Right ventricle myocardium inferior (tissue), 1 donor: ENCODE results near the gene MLLT11. TPM values are rescaled to one million over a fixed set of nuclear protein-coding genes. Genes with fewer than 3 reads are reported as not detected.

Experiments
- ATAC-seq: fragments of 200-7000 bp; cut with Tn5 transposase; one replicate; pipeline ENCODE4 v1.9.1; 2020; ENCODE audit warnings: mild to moderate bottlenecking, moderate library complexity
- DNase-seq: peaks from one replicate; pipeline ENCODE4 v3.0.0; 2021; ENCODE audit errors: missing footprints
- intact Hi-C: fragments of 100-400 bp; cut with DNase I; formaldehyde crosslinking; loops from one replicate; pipeline ENCODE4 v1.11.0; 2022
- long read RNA-seq: library from polyadenylated mRNA; unstranded; transcript quantifications from one replicate; pipeline ENCODE4 v2.0.0, GENCODE V29; 2021
- total RNA-seq: library from RNA; stranded (reverse); fragmentation: NEBNext Ultra II Directional; extraction: Animal tissue kit (Norgen Biotek cat#: 25700); gene quantifications from one replicate; pipeline ENCODE4 v1.2.1, GENCODE V29; 2021
- donor health status: DM: no; HTN: yes; CAD: no; lungs with severe emphysema.

Gene MLLT11
- 4.9 TPM for total RNA-seq
- long read RNA-seq, full-length matches to known transcripts: 9 of 10 reads
- long read RNA-seq, partial matches to known transcripts: 0 of 10 reads
- long read RNA-seq, other reads (novel, unspliced or antisense): 1 of 10 reads

- peak; percentile 45 for ATAC-seq
- intact Hi-C loops: no loop called here
- DNase-seq: no peak
Observed at GRCh38 chr1:151060007-151060656, at the start of gene MLLT11. Gene MLLT11 (plus strand): TSS chr1:151060397. CDS start chr1:151067225, 6,828 bp downstream.

GRCh38 chr1:151011154-151011850, 48.9 kb upstream of the MLLT11 start:
- intact Hi-C loops: no loop called here
- no peak for DNase-seq
- no peak for ATAC-seq

- peak; percentile 55 for ATAC-seq
- DNase-seq: no peak
- intact Hi-C loops: loop anchor here (1.0 kb wide), 1 partner anchor 9 kb away; no protein-coding TSS in a partner anchor
Observed at GRCh38 chr1:151012684-151013471, 47.3 kb upstream of the MLLT11 start.

GRCh38 chr1:151013518-151013917, 46.7 kb upstream of the MLLT11 start:
- intact Hi-C loops: loop anchor here (1.0 kb wide), 1 partner anchor 9 kb away; no protein-coding TSS in a partner anchor
- DNase-seq (no peak), ATAC-seq (peak; percentile 85)

- peak; percentile 84 for DNase-seq
- intact Hi-C loops: loop anchor here (2.0 to 5.0 kb wide), 2 partner anchors 46 to 123 kb away; partner anchors contain the start of genes GABPB2 and SEMA6C
- peak; percentile 82 for ATAC-seq
Observed at GRCh38 chr1:151024540-151025146, 35.6 kb upstream of the MLLT11 start.

GRCh38 chr1:151026460-151026859, 33.7 kb upstream of the MLLT11 start:
- no peak for ATAC-seq
- intact Hi-C loops: no loop called here

GRCh38 chr1:151032164-151032563, 28.0 kb upstream of the MLLT11 start:
- no peak for DNase-seq
- no peak for ATAC-seq
- intact Hi-C loops: no loop called here

More at GRCh38 chr1:151026460-151026859, 33.7 kb upstream of the MLLT11 start:
- no peak for DNase-seq

- DNase-seq (no peak), ATAC-seq (no peak)
- intact Hi-C loops: no loop called here
Observed at GRCh38 chr1:151035167-151035566, 25.0 kb upstream of the MLLT11 start.

GRCh38 chr1:151036356-151036755, 23.8 kb upstream of the MLLT11 start, which contains the start of gene BNIPL:
Gene BNIPL (plus strand): TSS chr1:151036586. CDS start chr1:151036726, 140 bp downstream.
- ATAC-seq (no peak), DNase-seq (no peak)
- intact Hi-C loops: no loop called here

GRCh38 chr1:151037032-151037431, 23.2 kb upstream of the MLLT11 start:
- DNase-seq: no peak
- intact Hi-C loops: no loop called here
- ATAC-seq: no peak

GRCh38 chr1:151039521-151039920, 20.7 kb upstream of the MLLT11 start:
- DNase-seq (no peak), ATAC-seq (no peak)
- intact Hi-C loops: no loop called here

GRCh38 chr1:151043163-151043562, 17.0 kb upstream of the MLLT11 start:
- ATAC-seq (no peak), DNase-seq (no peak)
- intact Hi-C loops: no loop called here

GRCh38 chr1:151047591-151047924, 12.6 kb upstream of the MLLT11 start, which contains the start of gene C1orf56:
Gene C1orf56 (plus strand): TSS chr1:151047751. CDS start chr1:151047848, 97 bp downstream.
- peak; percentile 85 for DNase-seq
- intact Hi-C loops: no loop called here
- ATAC-seq: peak; percentile 86

- ATAC-seq (peak; percentile 79), DNase-seq (peak; percentile 81)
- intact Hi-C loops: no loop called here
Observed at GRCh38 chr1:151047925-151048644, 12.1 kb upstream of the MLLT11 start.

GRCh38 chr1:151048645-151049032, 11.6 kb upstream of the MLLT11 start:
- intact Hi-C loops: no loop called here
- no peak for DNase-seq
- no peak for ATAC-seq

- intact Hi-C loops: no loop called here
- DNase-seq: no peak
- ATAC-seq: no peak
Observed at GRCh38 chr1:151049458-151049857, 10.7 kb upstream of the MLLT11 start.

GRCh38 chr1:151050051-151050688, 10.0 kb upstream of the MLLT11 start:
- intact Hi-C loops: no loop called here
- DNase-seq: no peak
- ATAC-seq: no peak
